ENCODE results near the gene ADCY9.

The ADCY9 gene

GRCh38 chr16:4087099-4087885 is 28.9 kb downstream of the ADCY9 start:
- H3K27ac ChIP-seq (ENCODE audit: extremely low read depth, low read depth, low read length) = no peak overlapping the region
- no peaks in the 10 kb centered on the region for H3K36me3 ChIP-seq (ENCODE audit: control insufficient read depth in 2 of 2, insufficient read depth in 1 of 2, low read length in 2 of 2)
- no peak overlapping the region for H3K4me3 ChIP-seq (ENCODE audit: low read depth, low read length)
- no peaks in the 10 kb centered on the region for H3K9me3 ChIP-seq (ENCODE audit: control insufficient read depth, insufficient read depth, low read depth, low read length)
- POLR2A ChIA-PET = no interaction called here
- CTCF ChIA-PET = no interaction called here
- H3K4me1 ChIP-seq (ENCODE audit: control insufficient read depth, insufficient read depth, low read length) = no peaks in the 10 kb centered on the region
- TF ChIP-seq, protein P1, sequence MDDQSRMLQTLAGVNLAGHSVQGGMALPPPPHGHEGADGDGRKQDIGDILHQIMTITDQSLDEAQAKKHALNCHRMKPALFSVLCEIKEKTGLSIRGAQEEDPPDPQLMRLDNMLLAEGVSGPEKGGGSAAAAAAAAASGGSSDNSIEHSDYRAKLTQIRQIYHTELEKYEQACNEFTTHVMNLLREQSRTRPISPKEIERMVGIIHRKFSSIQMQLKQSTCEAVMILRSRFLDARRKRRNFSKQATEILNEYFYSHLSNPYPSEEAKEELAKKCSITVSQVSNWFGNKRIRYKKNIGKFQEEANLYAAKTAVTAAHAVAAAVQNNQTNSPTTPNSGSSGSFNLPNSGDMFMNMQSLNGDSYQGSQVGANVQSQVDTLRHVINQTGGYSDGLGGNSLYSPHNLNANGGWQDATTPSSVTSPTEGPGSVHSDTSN (CRISPR knock-in tag; IDR thresholded peaks at IDR 0.05) = no peak
- TF ChIP-seq PRDM1 (tag by site-specific recombination; IDR thresholded peaks at IDR 0.05) (peak; percentile 24; the same call in 1 of the 2 replicates), ZNF624 (tag by site-specific recombination; IDR thresholded peaks at IDR 0.05) (no peak), ZNF366 (tag by site-specific recombination; conservative IDR thresholded peaks at IDR 0.05) (peak; percentile 52; the same call in 1 of the 2 replicates), ZNF223 (tag by site-specific recombination; IDR thresholded peaks at IDR 0.05) (no peak)

GRCh38 chr16:4086153-4086552 is 30.1 kb downstream of the ADCY9 start:
- Histone ChIP-seq H3K4me3 (ENCODE audit: low read depth, low read length) (no peak overlapping the region), H3K36me3 (ENCODE audit: control insufficient read depth in 2 of 2, insufficient read depth in 1 of 2, low read length in 2 of 2) (no peaks in the 10 kb centered on the region), H3K27ac (ENCODE audit: extremely low read depth, low read depth, low read length) (no peak overlapping the region), H3K9me3 (ENCODE audit: control insufficient read depth, insufficient read depth, low read depth, low read length) (no peaks in the 10 kb centered on the region), H3K4me1 (ENCODE audit: control insufficient read depth, insufficient read depth, low read length) (no peaks in the 10 kb centered on the region)
- ChIA-PET CTCF (no interaction called here), POLR2A (interaction anchor here (0.6 kb wide), 1 partner anchor 67 kb away, joined by 3 read pairs; no protein-coding TSS in a partner anchor)
- TF ChIP-seq ZNF76 (tag by site-specific recombination; IDR thresholded peaks at IDR 0.05; ENCODE audit: borderline replicate concordance, low read depth) (no peak), ZNF510 (tag by site-specific recombination; IDR thresholded peaks at IDR 0.05; ENCODE audit: insufficient replicate concordance) (no peak), ZFP69B (tag by site-specific recombination; IDR thresholded peaks at IDR 0.05) (no peak), IKZF3 (tag by site-specific recombination; IDR thresholded peaks at IDR 0.05) (no peak), ZNF791 (tag by site-specific recombination; IDR thresholded peaks at IDR 0.05) (no peak), ZNF514 (tag by site-specific recombination; IDR thresholded peaks at IDR 0.05) (no peak), ATF2 (tag by site-specific recombination; IDR thresholded peaks at IDR 0.05; ENCODE audit: low read depth) (no peak), ZSCAN23 (tag by site-specific recombination; IDR thresholded peaks at IDR 0.05) (no peak), GFI1B (tag by site-specific recombination; IDR thresholded peaks at IDR 0.05) (no peak), ZNF747 (tag by site-specific recombination; IDR thresholded peaks at IDR 0.05) (no peak)
- TF ChIP-seq, protein P2, sequence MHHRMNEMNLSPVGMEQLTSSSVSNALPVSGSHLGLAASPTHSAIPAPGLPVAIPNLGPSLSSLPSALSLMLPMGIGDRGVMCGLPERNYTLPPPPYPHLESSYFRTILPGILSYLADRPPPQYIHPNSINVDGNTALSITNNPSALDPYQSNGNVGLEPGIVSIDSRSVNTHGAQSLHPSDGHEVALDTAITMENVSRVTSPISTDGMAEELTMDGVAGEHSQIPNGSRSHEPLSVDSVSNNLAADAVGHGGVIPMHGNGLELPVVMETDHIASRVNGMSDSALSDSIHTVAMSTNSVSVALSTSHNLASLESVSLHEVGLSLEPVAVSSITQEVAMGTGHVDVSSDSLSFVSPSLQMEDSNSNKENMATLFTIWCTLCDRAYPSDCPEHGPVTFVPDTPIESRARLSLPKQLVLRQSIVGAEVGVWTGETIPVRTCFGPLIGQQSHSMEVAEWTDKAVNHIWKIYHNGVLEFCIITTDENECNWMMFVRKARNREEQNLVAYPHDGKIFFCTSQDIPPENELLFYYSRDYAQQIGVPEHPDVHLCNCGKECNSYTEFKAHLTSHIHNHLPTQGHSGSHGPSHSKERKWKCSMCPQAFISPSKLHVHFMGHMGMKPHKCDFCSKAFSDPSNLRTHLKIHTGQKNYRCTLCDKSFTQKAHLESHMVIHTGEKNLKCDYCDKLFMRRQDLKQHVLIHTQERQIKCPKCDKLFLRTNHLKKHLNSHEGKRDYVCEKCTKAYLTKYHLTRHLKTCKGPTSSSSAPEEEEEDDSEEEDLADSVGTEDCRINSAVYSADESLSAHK (tag by site-specific recombination; IDR thresholded peaks at IDR 0.05) = no peak
